Stimulated activated CD8-positive, alpha-beta memory T cell treated with anti-CD3 and anti-CD28 coated beads, Interleukin-15, amount 100 ng/mL, for 24 hours (primary cell): Measurements from ENCODE around the gene RAB8A.

Experiments
- DNase-seq: peaks from one replicate; pipeline ENCODE4 v3.0.0-alpha.2; 2020; ENCODE audit warnings: low read depth

Gene RAB8A

GRCh38 chr19:16111160-16111908 lies at the start of gene RAB8A:
Gene RAB8A, plus strand, starts transcription at chr19:16111889. Its CDS starts 13 bp downstream, at chr19:16111902.
- peak; percentile 100 for DNase-seq

DNA sequence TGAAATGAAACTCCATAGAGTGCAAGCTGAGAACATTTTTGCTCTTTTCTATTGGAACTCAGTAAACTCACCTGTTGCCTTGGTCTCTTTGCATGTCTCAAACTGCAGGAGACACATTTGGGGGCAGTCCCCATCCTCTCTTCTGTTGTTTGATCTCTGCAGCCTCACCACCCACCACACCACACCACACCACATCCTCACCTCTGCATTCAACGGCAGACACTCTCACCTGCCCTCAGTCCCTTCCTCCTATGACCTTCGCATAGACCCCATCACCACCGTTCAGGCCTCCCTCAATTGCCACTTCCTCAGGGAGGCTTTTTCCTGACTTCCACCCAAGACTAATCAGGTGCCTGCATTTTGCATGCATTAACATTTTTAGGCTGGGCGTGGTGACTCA lies 49.7 kb upstream of the RAB8A start:
- no peak for DNase-seq

DNA sequence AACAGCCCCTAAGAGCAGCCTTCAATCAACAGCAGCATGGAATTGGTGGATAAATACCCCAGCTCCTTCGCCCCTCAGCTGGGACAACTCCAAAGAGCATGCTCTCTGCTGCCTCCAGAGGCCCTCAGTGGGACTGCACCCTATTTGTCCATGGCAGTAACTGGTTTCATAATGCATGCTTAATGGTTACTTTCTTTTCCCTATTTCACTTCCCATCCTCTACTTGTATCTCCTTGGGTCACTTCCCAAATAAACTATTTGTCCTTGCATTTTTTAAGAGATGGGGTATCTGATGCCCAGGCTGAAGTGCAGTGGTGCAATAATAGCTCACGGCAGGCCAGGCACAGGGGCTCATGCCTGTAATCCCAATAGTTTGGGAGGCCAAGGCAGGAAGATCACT lies 48.9 kb upstream of the RAB8A start:
- no peak for DNase-seq

GRCh38 chr19:16064209-16064889 lies 47.3 kb upstream of the RAB8A start:
- DNase-seq: no peak

GRCh38 chr19:16066611-16067104 lies 45.0 kb upstream of the RAB8A start:
- DNase-seq: no peak

DNA sequence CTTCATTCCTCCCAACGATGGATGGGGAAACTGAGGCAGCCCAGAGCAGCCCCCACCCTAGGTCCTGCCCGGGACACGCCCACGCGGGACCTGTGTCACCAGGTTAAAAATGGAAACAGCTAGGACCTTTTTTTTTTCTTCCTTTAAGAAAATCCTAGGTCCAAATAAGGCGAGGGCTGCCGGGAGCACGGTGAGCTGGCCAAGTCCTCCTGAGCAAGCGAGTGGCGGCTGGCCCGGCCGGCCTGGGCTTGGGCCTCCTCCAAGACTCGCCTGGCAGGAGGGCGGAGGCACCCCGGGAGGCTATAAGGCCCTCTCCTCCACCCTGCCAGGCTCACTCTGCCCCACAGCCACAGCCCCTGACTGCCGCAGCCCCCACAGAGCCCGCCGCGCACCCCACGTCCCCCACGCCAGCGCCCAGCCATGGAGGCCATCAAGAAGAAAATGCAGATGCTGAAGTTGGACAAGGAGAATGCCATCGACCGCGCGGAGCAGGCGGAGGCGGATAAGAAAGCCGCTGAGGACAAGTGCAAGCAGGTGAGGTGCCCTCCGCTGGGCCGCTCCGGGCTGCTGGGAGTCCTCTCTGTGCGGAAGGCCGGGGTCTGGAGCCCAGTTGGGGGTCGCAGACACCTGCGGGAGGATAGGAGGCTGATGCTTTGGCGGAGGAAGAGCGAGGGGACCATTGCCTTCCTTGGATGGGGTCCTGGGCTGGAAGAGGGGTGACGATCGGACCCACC lies 44.3 kb upstream of the RAB8A start:
- no peak for DNase-seq

GRCh38 chr19:16068696-16069259 lies 42.9 kb upstream of the RAB8A start:
- DNase-seq: no peak

GRCh38 chr19:16069813-16070365 lies 41.8 kb upstream of the RAB8A start:
- DNase-seq: no peak

- no peak for DNase-seq
These were observed 41.2 kb upstream of the RAB8A start for GRCh38 chr19:16070366-16070990.

DNA sequence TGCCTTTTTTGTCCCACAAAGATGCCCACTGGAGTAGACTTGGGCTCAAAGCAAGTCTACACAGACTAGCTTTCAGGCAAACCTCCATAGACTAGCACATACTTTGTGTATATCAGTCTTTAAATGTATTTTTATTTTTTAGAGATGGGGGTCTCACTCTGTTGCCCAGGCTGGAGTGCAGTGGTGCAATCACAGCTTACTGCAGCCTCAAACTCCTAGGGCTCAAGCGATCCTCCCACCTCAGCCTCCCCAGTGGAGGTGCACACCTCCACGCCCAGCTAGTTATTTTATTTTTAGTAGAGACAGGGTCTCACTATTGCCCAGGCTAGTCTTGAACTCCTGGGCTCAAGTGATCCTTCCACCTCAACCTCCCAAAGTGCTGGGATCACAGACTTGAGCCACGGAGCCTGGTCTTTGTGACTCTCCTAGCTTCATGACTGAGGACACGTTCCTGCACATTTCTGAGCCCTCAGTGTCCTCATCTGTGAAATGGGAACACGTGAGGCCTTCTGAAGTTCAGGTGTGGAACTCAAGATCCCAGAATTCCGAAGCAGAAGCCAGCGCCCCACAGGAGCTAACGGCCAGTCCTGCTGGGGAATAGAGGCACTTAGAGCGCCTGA lies 40.5 kb upstream of the RAB8A start:
- no peak for DNase-seq

DNA sequence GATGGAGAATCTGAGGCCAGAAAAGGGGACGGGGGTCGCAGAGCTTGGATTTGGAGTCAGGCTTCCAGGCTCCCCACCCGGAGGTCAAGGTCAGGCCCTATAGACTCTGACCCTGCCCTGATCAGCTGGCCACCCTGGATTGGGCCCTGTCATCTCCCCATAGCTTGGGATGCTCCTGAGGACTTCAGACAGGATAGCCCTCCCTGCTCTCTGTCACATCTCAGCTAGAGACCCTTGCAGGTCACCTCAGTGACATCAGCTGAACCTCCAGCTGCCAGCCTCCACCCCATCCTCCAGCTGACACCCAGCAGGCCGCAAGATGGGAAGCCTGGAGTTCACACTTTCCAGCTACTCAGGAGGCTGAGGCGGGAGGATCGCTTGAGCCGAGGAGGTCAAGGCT lies 38.2 kb upstream of the RAB8A start:
- no peak for DNase-seq

- no peak for DNase-seq
These were observed 37.7 kb upstream of the RAB8A start for GRCh38 chr19:16073988-16074387.

GRCh38 chr19:16074488-16075365 lies 37.0 kb upstream of the RAB8A start:
- no peak for DNase-seq

GRCh38 chr19:16075430-16076153 lies 36.1 kb upstream of the RAB8A start:
- no peak for DNase-seq

- peak; percentile 70 for DNase-seq
These were observed 35.3 kb upstream of the RAB8A start, which contains the start of gene TPM4 for GRCh38 chr19:16076154-16076957. Gene TPM4, plus strand, starts transcription at chr19:16076495. Its CDS starts 71 bp downstream, at chr19:16076566.

GRCh38 chr19:16076958-16077611 lies 34.6 kb upstream of the RAB8A start:
- no peak for DNase-seq

GRCh38 chr19:16077984-16078758 lies 33.5 kb upstream of the RAB8A start:
- no peak for DNase-seq
